HL-60 (cell line): ENCODE results near the gene SPTBN1.

Experiments used
- GABPA ChIP-seq: IDR thresholded peaks from 2 replicates; pipeline ENCODE4 v1.6.1; 2012; ENCODE audit warnings: low read depth
- POLR2AphosphoS5 ChIP-seq: IDR thresholded peaks from 2 replicates; pipeline ENCODE4 v1.6.1; 2012; ENCODE audit warnings: low read depth
- SPI1 ChIP-seq: IDR thresholded peaks from 2 replicates; pipeline ENCODE4 v1.6.1; 2012; ENCODE audit warnings: low read depth, mild to moderate bottlenecking, borderline replicate concordance
- TF ChIP-seq, protein P1 (sequence below): IDR thresholded peaks from one replicate; pipeline ENCODE4 v1.5.1; 2011; ENCODE audit warnings: low read length, control low read depth, inconsistent platforms; ENCODE audit not compliant: insufficient read depth
- TF ChIP-seq, protein P2 (sequence below): IDR thresholded peaks from 2 replicates; pipeline ENCODE4 v1.6.1; 2012; ENCODE audit warnings: low read depth; ENCODE audit not compliant: insufficient replicate concordance

DNA sequence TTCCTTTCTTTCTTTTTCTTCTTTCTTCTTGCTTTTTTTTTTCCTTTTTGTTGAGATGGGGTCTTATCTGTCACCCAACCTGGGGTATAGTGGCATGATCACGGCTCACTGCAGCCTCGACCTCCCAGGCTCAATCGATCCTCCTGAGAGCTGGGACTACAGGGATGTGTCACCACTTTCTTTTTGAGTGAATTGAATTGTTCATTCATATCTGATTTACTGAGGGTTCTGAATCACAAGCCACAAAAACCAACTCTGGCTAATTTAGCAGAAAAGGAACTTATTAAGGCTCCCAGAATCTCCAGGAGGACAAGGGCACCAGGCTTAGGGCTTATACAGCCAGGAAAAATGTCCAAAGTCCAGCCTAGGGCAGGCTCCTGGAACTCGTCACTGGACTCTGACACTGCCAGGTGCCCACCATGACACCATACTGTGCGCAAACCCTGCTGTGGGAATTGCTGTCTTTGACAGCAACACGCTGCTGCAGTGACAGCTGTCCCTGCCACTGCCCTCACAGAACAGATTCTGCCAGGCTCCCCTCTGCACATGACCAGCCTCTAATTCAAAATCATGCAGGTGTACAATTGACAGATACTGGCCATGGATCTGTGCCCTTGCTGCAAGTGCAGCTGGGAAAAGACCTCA is 224.4 kb downstream of the SPTBN1 start:
- TF ChIP-seq, protein P1, sequence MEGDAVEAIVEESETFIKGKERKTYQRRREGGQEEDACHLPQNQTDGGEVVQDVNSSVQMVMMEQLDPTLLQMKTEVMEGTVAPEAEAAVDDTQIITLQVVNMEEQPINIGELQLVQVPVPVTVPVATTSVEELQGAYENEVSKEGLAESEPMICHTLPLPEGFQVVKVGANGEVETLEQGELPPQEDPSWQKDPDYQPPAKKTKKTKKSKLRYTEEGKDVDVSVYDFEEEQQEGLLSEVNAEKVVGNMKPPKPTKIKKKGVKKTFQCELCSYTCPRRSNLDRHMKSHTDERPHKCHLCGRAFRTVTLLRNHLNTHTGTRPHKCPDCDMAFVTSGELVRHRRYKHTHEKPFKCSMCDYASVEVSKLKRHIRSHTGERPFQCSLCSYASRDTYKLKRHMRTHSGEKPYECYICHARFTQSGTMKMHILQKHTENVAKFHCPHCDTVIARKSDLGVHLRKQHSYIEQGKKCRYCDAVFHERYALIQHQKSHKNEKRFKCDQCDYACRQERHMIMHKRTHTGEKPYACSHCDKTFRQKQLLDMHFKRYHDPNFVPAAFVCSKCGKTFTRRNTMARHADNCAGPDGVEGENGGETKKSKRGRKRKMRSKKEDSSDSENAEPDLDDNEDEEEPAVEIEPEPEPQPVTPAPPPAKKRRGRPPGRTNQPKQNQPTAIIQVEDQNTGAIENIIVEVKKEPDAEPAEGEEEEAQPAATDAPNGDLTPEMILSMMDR, result no peak
- TF ChIP-seq GABPA (no peak), POLR2AphosphoS5 (no peak), SPI1 (no peak)
- TF ChIP-seq, protein P2, sequence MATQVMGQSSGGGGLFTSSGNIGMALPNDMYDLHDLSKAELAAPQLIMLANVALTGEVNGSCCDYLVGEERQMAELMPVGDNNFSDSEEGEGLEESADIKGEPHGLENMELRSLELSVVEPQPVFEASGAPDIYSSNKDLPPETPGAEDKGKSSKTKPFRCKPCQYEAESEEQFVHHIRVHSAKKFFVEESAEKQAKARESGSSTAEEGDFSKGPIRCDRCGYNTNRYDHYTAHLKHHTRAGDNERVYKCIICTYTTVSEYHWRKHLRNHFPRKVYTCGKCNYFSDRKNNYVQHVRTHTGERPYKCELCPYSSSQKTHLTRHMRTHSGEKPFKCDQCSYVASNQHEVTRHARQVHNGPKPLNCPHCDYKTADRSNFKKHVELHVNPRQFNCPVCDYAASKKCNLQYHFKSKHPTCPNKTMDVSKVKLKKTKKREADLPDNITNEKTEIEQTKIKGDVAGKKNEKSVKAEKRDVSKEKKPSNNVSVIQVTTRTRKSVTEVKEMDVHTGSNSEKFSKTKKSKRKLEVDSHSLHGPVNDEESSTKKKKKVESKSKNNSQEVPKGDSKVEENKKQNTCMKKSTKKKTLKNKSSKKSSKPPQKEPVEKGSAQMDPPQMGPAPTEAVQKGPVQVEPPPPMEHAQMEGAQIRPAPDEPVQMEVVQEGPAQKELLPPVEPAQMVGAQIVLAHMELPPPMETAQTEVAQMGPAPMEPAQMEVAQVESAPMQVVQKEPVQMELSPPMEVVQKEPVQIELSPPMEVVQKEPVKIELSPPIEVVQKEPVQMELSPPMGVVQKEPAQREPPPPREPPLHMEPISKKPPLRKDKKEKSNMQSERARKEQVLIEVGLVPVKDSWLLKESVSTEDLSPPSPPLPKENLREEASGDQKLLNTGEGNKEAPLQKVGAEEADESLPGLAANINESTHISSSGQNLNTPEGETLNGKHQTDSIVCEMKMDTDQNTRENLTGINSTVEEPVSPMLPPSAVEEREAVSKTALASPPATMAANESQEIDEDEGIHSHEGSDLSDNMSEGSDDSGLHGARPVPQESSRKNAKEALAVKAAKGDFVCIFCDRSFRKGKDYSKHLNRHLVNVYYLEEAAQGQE, result no peak
